ENCODE measurements around the gene MYO3B.

MYO3B gene, protein sequence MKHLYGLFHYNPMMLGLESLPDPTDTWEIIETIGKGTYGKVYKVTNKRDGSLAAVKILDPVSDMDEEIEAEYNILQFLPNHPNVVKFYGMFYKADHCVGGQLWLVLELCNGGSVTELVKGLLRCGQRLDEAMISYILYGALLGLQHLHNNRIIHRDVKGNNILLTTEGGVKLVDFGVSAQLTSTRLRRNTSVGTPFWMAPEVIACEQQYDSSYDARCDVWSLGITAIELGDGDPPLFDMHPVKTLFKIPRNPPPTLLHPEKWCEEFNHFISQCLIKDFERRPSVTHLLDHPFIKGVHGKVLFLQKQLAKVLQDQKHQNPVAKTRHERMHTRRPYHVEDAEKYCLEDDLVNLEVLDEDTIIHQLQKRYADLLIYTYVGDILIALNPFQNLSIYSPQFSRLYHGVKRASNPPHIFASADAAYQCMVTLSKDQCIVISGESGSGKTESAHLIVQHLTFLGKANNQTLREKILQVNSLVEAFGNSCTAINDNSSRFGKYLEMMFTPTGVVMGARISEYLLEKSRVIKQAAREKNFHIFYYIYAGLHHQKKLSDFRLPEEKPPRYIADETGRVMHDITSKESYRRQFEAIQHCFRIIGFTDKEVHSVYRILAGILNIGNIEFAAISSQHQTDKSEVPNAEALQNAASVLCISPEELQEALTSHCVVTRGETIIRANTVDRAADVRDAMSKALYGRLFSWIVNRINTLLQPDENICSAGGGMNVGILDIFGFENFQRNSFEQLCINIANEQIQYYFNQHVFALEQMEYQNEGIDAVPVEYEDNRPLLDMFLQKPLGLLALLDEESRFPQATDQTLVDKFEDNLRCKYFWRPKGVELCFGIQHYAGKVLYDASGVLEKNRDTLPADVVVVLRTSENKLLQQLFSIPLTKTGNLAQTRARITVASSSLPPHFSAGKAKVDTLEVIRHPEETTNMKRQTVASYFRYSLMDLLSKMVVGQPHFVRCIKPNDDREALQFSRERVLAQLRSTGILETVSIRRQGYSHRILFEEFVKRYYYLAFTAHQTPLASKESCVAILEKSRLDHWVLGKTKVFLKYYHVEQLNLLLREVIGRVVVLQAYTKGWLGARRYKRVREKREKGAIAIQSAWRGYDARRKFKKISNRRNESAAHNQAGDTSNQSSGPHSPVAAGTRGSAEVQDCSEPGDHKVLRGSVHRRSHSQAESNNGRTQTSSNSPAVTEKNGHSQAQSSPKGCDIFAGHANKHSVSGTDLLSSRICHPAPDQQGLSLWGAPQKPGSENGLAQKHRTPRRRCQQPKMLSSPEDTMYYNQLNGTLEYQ (N-terminal part only)

GRCh38 chr2:170177950-170178781 lies at the start of gene MYO3B:
Gene MYO3B, plus strand, starts transcription at chr2:170178147. Its CDS starts 141 bp downstream, at chr2:170178288.
- no peak for DNase-seq

DNA sequence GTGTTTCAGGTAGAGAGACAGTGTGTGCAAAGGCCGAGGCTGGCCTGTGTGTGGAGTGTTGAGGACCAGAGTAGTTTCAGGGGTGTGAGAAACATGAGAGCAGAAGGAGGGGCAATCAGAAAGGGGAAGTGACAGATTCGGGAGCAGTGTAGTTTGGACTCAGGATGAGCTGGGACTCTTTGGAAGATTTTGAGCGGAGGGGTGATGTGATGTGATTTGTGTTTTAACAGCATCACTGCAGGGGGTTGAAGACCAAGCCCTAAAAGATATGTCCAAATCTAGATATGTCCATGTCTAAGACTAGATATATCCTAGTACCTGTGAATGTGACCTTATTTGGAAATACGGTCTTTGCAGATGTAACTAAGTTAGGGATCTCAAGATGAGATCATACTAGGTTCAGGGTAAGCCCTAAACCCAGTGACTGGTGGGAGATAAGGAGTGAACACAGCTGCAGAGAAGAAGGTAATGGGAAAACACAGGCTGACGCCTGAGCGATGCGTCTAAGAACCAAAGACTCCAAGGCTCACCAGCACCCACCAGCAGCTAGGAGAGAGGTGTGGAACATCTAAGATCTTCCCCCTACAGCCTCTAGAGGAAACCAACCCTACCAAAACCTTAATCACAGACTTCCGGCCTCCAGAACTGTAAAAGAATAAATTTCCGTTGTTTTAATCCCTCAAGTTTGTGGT lies 38.5 kb upstream of the MYO3B start:
- DNase-seq, result no peak

- DNase-seq, result no peak
Measured at GRCh38 chr2:170140561-170140960, 37.4 kb upstream of the MYO3B start.

DNA sequence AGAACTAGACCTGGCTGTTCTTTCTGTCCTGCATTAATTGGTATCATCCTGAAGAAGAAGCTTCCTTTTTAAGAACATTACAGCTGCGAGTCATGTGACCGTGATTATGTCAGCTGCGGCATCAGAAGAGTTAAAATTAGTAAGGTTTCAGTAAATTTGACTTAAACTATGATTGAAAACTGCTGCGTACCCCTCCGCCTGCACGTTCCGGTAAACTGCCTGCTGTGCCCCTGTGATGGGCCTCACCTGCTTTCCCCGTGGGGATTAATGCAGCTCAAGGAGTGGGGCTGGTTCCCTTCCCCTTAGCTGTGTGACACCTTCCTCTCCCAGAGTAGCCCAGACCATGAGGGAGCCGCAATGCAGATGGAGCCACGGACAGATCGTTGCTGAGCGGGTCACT lies 36.1 kb upstream of the MYO3B start:
- no peak for DNase-seq

DNA sequence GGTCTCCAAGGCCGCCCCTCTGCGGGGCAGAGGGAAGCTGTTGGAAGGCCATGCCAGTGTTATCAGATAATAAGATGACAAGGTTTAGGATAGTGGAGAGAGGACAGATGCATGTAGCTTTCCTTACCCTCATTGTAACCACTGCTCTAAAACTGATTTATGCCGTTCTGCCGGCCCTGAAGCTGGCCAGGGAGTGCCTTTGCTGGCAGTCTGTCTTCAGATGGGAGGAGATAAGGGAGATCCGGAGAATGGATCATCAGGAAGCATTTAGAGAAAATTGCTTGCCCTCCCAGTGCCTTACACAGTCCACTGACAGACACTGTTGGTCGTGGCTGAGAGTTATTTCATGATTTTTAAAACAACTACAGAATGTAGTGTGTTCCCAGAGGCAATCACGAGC lies 35.4 kb upstream of the MYO3B start:
- DNase-seq, result no peak

- DNase-seq, result no peak
Measured at GRCh38 chr2:170143045-170143717, 34.8 kb upstream of the MYO3B start.

GRCh38 chr2:170144761-170145160 lies 33.2 kb upstream of the MYO3B start:
- no peak for DNase-seq

DNA sequence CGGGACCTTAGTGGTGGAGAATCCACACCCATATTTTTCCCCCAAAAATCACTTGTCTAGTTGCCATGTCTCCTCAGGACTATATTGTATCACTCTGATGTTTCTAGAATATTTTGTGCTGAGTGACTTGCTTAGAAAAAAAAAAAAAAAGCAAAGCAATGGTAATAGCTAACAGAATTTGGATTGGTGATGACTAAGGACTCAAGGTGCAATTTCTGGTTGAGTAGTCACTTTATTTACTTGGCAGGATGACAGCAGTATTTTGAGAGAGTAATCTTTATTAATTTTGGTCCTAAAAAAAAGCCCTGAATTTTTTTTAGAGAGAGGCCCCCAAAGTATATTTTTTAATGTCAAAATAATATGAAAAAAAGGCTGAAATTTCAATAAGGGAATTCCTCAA lies 32.8 kb upstream of the MYO3B start:
- DNase-seq, result no peak

DNA sequence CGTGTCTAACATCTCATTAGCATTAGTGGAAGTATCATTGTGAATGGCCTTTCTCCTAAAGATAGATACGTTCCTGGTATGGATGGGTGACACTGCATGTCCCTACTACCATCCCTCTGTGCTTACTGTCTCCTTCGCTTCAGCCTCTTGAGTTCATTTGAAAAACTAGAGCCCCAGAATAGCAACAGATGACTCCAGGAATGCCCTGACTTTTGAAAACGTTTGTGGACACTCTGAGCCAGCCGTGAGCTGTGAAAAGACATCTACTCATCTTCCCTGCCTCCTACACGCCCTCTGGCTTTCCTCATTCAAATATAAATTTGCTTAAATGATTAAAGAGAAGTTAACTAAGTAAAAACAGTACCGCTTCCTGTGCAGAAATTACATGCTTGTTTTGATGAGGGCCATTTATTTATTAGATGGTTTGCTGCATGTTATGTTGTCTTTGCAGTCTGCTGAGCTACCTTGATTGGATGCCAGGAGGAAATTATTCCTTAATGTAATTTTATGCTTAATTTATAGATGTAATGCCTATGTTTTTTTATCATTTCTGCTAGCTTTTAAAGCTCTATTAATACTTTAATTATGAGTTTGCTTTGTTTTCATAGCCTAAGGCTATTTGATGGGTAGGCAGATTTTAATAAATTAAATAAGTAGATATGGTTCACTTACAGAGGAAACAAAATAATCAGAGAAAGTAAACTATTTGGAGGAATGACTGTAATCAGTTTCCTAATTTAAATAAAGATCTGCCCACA lies 32.1 kb upstream of the MYO3B start:
- DNase-seq, result no peak

- DNase-seq, result no peak
Measured at GRCh38 chr2:170146784-170147183, 31.2 kb upstream of the MYO3B start.

GRCh38 chr2:170147576-170147975 lies 30.4 kb upstream of the MYO3B start:
- no peak for DNase-seq

- no peak for DNase-seq
Measured at GRCh38 chr2:170148161-170148560, 29.8 kb upstream of the MYO3B start.

- DNase-seq, result no peak
Measured at GRCh38 chr2:170152421-170152820, 25.5 kb upstream of the MYO3B start.

GRCh38 chr2:170155022-170155722 lies 22.8 kb upstream of the MYO3B start:
- no peak for DNase-seq

- DNase-seq, result no peak
Measured at GRCh38 chr2:170155723-170156253, 22.2 kb upstream of the MYO3B start.

DNA sequence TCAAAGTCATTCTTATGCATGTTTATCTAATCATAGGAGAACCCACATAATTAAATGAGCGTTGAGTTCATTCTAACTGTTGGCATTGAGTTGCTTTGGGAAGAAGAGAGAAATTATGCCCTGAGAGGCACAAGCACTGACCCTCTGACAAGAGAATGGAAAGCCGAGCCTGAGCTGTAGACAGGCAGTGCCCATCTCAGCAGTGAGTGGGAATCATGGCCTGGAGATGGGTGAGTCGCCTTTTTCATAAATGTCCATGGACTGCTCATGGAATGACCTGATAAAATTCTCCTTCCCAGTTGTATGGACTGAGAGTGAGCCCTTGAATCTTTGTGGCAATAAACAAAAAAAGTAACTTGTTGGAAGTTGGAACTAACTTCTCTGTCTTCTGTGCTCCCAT lies 21.4 kb upstream of the MYO3B start:
- no peak for DNase-seq

GRCh38 chr2:170157025-170157684 lies 20.8 kb upstream of the MYO3B start:
- no peak for DNase-seq

GRCh38 chr2:170159060-170159459 lies 18.9 kb upstream of the MYO3B start:
- no peak for DNase-seq

Data from stimulated activated CD4-positive, alpha-beta T cell treated with anti-CD3 and anti-CD28 coated beads, Interleukin-1b, Interleukin-23, amount 100 ng/mL, for 48 hours (primary cell).